Measurements from ENCODE around the gene LRMDA. TPM values are rescaled to one million over a fixed set of nuclear protein-coding genes. Genes with fewer than 3 reads are reported as not detected.

Gene LRMDA
- total RNA-seq, 1 donor from 2014 or later: 2.1 TPM

DNA sequence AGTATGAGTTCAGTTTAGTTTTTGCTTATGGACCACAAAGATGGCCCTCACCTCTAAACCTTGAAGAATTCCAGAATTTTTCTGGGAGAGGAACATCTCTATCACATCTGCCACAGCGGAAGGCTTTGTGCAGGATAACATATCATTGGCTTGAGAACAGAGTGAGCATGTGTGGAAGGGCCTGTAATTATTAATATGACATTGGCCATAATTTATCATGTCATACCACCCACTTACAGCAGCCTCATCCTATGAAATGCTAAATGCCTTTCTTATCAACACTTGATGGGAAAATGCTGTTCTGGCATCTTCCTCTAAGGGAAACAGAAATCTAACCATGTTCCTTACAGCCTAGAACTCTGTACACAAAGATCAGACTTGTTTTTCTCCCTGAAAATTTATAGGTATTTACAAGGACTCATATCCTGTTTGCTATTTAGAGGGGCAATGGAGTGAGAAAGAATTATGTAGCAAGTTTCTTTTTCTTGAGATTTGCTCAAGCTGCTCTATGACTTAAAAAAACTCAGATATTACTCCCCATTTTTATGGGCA, 817.3 kb downstream of the LRMDA start:
- TF ChIP-seq, protein P1, sequence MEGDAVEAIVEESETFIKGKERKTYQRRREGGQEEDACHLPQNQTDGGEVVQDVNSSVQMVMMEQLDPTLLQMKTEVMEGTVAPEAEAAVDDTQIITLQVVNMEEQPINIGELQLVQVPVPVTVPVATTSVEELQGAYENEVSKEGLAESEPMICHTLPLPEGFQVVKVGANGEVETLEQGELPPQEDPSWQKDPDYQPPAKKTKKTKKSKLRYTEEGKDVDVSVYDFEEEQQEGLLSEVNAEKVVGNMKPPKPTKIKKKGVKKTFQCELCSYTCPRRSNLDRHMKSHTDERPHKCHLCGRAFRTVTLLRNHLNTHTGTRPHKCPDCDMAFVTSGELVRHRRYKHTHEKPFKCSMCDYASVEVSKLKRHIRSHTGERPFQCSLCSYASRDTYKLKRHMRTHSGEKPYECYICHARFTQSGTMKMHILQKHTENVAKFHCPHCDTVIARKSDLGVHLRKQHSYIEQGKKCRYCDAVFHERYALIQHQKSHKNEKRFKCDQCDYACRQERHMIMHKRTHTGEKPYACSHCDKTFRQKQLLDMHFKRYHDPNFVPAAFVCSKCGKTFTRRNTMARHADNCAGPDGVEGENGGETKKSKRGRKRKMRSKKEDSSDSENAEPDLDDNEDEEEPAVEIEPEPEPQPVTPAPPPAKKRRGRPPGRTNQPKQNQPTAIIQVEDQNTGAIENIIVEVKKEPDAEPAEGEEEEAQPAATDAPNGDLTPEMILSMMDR (IDR thresholded peaks at IDR 0.05; ENCODE audit: partially characterized antibody, unreplicated experiment): no peak
- Mint-ChIP-seq H3K4me1 (ENCODE audit: low read depth, unreplicated experiment) (no peaks in the 10 kb centered on the region), H3K27me3 (ENCODE audit: unreplicated experiment) (no peaks in the 10 kb centered on the region), H3K36me3 (ENCODE audit: unreplicated experiment) (no peaks in the 10 kb centered on the region), H3K27ac (ENCODE audit: unreplicated experiment) (no peak overlapping the region), H3K9me3 (ENCODE audit: unreplicated experiment) (no peaks in the 10 kb centered on the region), H3K4me3 (ENCODE audit: unreplicated experiment) (no peak overlapping the region)
- no peak for DNase-seq

DNA sequence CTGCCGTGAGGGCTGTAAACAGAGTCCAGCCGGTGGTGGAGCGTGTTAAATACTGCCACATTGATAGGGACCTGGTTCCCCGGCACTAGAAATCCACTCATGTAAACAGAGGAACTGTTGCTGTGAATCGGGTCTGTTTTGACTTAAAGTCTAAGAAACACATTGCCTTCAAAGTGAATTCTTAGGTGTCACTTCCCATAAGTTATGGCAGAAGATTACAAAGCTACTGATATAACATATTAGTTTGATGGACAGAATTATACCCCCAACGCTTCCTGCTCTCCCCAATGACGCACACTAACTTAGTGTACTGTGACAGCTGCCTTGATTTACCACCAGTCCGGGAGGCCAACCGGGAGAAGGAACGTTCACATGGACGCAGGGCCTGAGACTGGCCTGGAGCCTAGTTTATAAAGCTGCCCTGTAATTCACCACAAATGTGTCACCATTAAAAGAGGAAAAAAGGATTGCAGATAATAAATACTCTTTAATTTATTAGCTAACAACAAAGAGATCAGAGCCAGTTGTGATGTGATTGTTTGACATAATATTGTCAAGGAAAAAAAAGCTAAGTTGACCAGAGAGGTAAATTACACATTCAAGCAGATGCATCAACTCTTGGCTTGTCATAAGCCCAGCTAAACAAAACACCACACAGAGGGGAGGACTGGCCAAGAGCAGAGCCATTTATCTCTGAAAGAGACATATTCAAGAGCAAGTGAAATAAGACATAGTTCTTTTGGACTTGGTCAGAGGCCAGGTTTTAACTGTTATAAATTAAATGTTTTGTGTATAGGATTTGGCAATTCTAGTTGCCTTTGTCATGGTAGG, 820.6 kb downstream of the LRMDA start:
- H3K36me3 Mint-ChIP-seq (ENCODE audit: unreplicated experiment): no peaks in the 10 kb centered on the region
- TF ChIP-seq, protein P1 (IDR thresholded peaks at IDR 0.05; ENCODE audit: partially characterized antibody, unreplicated experiment): no peak
- H3K4me1 Mint-ChIP-seq (ENCODE audit: low read depth, unreplicated experiment): no peaks in the 10 kb centered on the region
- no peak for DNase-seq
- H3K4me3 Mint-ChIP-seq (ENCODE audit: unreplicated experiment): no peak overlapping the region
- no peaks in the 10 kb centered on the region for H3K9me3 Mint-ChIP-seq (ENCODE audit: unreplicated experiment)
- H3K27me3 Mint-ChIP-seq (ENCODE audit: unreplicated experiment): no peaks in the 10 kb centered on the region
- no peak overlapping the region for H3K27ac Mint-ChIP-seq (ENCODE audit: unreplicated experiment)

DNA sequence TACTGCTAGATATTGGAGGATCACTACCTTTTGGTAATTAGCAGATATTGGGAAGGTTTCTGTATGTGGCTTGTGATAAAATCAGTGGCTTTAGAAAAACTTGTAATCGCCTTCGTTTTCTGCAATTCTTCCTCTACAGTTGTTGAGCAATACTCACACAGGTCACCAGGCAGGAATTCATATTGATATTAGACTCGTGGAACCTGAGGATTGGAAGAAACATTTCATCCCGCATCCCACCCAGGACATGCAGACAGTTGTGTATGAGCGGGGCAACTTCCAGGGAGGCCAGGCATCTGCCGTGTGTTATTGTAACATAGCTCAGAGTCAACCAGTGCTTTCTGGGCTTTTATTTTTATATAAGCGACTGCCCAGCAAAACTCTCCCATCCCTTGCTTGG, 821.3 kb downstream of the LRMDA start:
- no peaks in the 10 kb centered on the region for H3K9me3 Mint-ChIP-seq (ENCODE audit: unreplicated experiment)
- H3K4me1 Mint-ChIP-seq (ENCODE audit: low read depth, unreplicated experiment): no peaks in the 10 kb centered on the region
- TF ChIP-seq, protein P1 (IDR thresholded peaks at IDR 0.05; ENCODE audit: partially characterized antibody, unreplicated experiment): no peak
- no peak overlapping the region for H3K27ac Mint-ChIP-seq (ENCODE audit: unreplicated experiment)
- no peak for DNase-seq
- H3K4me3 Mint-ChIP-seq (ENCODE audit: unreplicated experiment): no peak overlapping the region
- H3K36me3 Mint-ChIP-seq (ENCODE audit: unreplicated experiment): no peaks in the 10 kb centered on the region
- H3K27me3 Mint-ChIP-seq (ENCODE audit: unreplicated experiment): no peaks in the 10 kb centered on the region

DNA sequence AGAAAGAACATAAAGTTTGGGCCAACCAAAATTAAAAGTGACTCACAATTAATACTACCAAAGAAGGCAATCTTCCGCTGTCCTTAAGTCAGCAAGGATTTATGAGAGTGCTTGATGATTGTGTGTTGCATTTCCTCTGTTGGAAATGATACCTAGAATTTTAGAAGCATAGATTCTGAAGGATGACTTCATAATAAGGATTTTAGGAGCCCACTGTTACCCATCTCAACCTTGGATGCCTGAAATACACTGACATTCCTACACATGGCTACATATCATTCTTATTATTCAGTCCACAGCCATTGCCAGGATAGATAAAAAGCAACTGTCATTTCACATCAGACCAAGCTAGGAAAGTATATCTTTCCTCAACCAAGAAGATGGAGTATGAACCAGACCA, 823.8 kb downstream of the LRMDA start:
- H3K27me3 Mint-ChIP-seq (ENCODE audit: unreplicated experiment): no peaks in the 10 kb centered on the region
- no peak for DNase-seq
- no peaks in the 10 kb centered on the region for H3K36me3 Mint-ChIP-seq (ENCODE audit: unreplicated experiment)
- no peaks in the 10 kb centered on the region for H3K4me1 Mint-ChIP-seq (ENCODE audit: low read depth, unreplicated experiment)
- TF ChIP-seq, protein P1 (IDR thresholded peaks at IDR 0.05; ENCODE audit: partially characterized antibody, unreplicated experiment): no peak
- peaks cover 2% of the 10 kb centered on the region for H3K9me3 Mint-ChIP-seq (ENCODE audit: unreplicated experiment)
- no peak overlapping the region for H3K4me3 Mint-ChIP-seq (ENCODE audit: unreplicated experiment)
- H3K27ac Mint-ChIP-seq (ENCODE audit: unreplicated experiment): no peak overlapping the region

DNA sequence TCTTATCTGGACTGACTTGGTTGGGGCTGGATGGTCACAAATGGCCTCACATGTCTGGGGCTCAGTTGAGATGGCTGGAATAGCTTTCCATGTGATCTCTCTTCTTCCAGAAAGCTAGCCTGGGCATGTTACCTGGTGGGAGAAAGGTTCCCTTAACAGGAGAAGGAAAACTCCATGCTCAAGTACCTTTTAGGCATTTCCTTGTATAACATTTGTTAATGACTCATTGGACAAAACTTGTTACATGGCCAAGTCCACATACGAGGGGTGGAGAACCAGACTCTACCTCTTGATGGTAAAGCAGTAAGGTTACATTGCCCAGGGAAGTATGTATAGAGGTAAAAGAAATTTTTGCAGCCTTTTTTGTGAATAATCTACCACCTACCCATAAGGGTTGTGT, 826.4 kb downstream of the LRMDA start:
- Mint-ChIP-seq H3K27me3 (ENCODE audit: unreplicated experiment) (no peaks in the 10 kb centered on the region), H3K36me3 (ENCODE audit: unreplicated experiment) (peaks cover 4% of the 10 kb centered on the region), H3K4me1 (ENCODE audit: low read depth, unreplicated experiment) (no peaks in the 10 kb centered on the region), H3K9me3 (ENCODE audit: unreplicated experiment) (peaks cover 2% of the 10 kb centered on the region), H3K27ac (ENCODE audit: unreplicated experiment) (no peak overlapping the region), H3K4me3 (ENCODE audit: unreplicated experiment) (no peak overlapping the region)
- TF ChIP-seq, protein P1 (IDR thresholded peaks at IDR 0.05; ENCODE audit: partially characterized antibody, unreplicated experiment): no peak
- DNase-seq: no peak
